Right kidney (tissue), 1 donor: ENCODE data around the gene METTL26.

Source experiments
- DNase-seq: peaks from one replicate; pipeline ENCODE4 v3.0.0-alpha.2; 2016

METTL26 gene

GRCh38 chr16:660459-661183, 24.5 kb upstream of the METTL26 start:
- peak; percentile 61 for DNase-seq

- DNase-seq, result no peak
These were observed 24.0 kb upstream of the METTL26 start for GRCh38 chr16:660132-660458.

GRCh38 chr16:659618-660017, 23.5 kb upstream of the METTL26 start:
- no peak for DNase-seq

GRCh38 chr16:658679-659571, 22.8 kb upstream of the METTL26 start:
- no peak for DNase-seq

GRCh38 chr16:657487-657886, 21.4 kb upstream of the METTL26 start:
- DNase-seq, result no peak

GRCh38 chr16:654034-654433, 17.9 kb upstream of the METTL26 start:
- no peak for DNase-seq

GRCh38 chr16:652454-653305, 16.6 kb upstream of the METTL26 start:
- DNase-seq, result no peak

GRCh38 chr16:651844-652243, 15.7 kb upstream of the METTL26 start:
- DNase-seq, result no peak

- DNase-seq, result no peak
These were observed 13.5 kb upstream of the METTL26 start for GRCh38 chr16:649631-650030.

- peak; percentile 93 for DNase-seq
These were observed 12.9 kb upstream of the METTL26 start, which contains the start of gene WDR90 for GRCh38 chr16:648781-649589. WDR90 (plus strand) TSS chr16:649365; CDS start chr16:649417, 52 bp downstream.

- no peak for DNase-seq
These were observed 12.1 kb upstream of the METTL26 start for GRCh38 chr16:648071-648780.

- no peak for DNase-seq
These were observed 11.2 kb upstream of the METTL26 start for GRCh38 chr16:647173-647902.

- no peak for DNase-seq
These were observed 10.6 kb upstream of the METTL26 start for GRCh38 chr16:646679-647172.

- no peak for DNase-seq
These were observed 10.0 kb upstream of the METTL26 start for GRCh38 chr16:645852-646678.

GRCh38 chr16:644556-644955, 8.5 kb upstream of the METTL26 start:
- DNase-seq, result no peak

GRCh38 chr16:643050-643368, 6.9 kb upstream of the METTL26 start:
- DNase-seq, result no peak

GRCh38 chr16:642189-643049, 6.3 kb upstream of the METTL26 start:
- DNase-seq, result peak; percentile 66
